NCI-H1436 (cell line): ENCODE results near the gene TCF7L2.

Experiments
- DNase-seq: peaks from one replicate; lab custom pipeline; 2025; lab: John Stamatoyannopoulos, UW

The TCF7L2 gene

DNA sequence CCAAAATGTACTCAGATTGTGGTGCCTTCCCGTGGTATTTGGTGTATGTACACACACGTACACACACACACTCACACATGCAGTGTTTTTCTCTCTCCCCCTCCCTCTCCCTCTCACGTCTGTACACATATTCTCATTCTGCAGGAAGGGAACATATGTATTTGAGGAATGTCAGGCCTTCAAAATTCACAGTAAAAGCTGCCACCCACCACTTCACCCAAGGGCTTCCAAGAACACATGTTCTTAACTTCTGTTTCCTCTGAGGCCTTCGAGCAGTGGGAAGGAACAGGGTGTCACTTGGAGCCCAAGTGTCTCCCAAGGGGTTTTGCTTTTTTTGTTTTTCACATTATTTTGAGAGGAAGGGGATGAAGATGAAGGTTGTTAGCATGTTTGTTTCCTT lies 198.9 kb downstream of the TCF7L2 start:
- DNase-seq, result no peak

DNA sequence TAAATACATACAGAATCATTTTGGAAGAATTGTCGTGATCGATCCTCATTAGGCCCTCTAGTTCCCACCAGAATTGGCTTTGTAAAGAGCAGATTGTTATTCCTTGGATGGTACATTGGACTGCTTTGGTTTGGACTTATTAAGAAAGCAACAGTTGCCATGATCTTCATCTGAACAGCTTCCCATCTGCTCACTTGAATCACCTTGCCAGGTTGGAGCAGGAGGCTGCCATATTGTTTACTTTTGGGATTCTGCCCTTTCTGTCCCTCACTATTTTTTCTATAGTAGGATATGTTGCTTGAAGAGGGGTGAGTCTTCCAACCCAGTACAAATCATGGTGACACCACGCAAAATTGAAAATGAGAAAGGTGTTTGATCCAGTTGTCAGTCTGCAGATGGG lies 199.6 kb downstream of the TCF7L2 start:
- no peak for DNase-seq

GRCh38 chr10:113151190-113151666 lies 201.2 kb downstream of the TCF7L2 start:
- DNase-seq, result no peak

DNA sequence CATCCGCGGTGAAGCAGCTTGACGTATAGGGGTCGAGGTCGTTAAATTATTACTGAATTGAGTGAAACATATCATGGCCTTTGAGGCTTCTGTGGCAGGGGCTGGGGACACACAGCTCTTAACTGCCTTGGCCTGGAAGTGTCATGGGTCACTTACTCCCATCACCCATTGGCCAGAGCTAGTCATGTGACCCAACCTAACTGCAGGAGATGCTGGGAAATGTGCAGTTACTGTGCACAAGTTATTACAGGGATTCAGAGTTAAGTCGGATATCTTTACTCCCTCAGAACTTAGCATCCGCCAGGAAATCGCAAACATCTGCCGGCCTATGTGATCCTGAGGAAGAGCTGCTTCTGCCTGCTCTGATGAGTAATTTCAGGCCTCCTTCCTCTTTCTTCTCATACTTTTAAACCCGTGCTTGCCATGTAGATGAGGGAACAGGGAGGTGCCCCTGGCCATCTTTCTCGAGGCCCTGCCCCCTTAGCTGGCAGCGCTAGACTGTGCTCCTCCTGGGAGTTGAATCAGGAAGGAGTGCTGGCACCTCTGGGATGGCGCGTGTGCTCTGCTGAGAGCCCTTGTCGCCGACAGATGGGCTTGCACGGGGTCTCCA lies 203.6 kb downstream of the TCF7L2 start:
- no peak for DNase-seq

DNA sequence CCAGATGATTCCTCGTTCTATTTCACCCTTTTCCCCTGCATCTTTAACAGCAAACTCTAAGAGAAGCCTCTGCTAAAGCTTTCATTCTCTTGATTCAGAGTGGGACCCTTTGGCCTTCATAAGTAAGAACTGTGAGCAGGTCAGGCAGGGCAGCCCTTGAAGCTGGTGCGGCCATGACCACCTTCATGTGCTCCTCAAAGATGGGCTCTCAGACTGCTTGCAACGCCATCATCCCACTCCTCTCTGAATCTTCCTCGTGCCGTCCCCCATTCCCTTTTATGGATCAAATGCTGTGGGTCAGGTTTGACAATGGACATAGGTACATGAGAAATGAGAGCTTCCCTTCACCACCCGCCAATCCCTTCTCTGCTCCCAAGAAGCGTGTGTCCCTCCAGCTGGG lies 207.4 kb downstream of the TCF7L2 start:
- no peak for DNase-seq

GRCh38 chr10:113158183-113158582 lies 208.1 kb downstream of the TCF7L2 start:
- DNase-seq, result no peak

GRCh38 chr10:113159563-113159962 lies 209.5 kb downstream of the TCF7L2 start:
- no peak for DNase-seq

DNA sequence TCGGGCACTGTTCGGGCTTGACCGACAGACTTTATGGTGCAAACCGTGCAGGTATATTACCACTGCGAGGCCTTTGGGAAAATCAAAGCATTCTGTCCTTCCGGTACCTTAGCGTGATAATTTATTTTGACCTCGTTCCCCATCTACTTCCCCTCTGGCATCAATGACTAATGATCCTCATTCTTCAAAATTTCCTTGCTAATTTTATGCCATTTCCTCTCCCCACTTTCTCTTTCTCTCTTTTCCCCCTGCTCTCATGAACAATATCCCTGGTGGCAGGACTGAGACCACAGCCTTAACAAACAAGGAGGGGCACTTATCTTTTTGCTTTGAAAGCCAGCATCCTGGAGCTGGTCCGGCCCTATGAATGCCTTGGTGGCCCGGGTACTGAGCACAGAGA lies 210.6 kb downstream of the TCF7L2 start:
- DNase-seq, result no peak

DNA sequence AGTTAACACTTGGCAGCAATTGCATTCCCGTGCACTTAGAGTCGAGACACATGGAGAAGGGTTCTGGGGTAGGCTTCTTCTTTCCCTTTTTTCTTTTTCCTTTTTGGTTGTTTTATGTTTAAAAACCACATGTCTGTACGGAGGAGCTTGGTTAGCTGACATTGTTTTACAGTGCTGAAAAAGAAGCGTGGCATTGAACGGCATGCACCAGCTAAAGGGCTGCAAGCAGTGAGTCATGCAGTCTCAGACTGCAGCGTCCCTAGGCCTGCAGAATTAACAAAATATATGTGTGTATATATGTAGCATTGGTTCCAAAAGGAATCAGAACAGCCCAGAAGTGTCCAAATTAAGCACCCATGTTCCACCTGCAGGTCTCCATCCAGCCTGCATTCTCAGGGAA lies 211.0 kb downstream of the TCF7L2 start:
- no peak for DNase-seq

DNA sequence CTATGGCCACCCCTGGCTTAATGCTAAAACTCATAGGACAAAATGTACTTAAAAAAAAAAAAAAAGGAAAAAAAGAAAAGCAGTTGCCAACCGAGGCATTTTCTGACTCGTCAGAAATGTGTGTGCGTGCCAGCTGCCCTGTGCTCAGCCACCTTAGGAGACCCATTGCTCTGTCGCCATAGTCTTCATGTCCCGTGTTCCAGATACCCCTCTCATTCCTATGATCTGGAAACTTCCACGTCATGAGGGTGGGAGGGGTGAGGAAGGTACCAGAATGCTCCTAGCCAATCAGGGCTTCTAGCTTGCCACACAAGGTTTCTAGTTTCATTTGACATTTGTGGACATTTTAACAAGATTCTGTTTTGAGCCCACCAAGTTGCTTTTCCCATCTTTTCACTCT lies 212.9 kb downstream of the TCF7L2 start:
- DNase-seq, result no peak

DNA sequence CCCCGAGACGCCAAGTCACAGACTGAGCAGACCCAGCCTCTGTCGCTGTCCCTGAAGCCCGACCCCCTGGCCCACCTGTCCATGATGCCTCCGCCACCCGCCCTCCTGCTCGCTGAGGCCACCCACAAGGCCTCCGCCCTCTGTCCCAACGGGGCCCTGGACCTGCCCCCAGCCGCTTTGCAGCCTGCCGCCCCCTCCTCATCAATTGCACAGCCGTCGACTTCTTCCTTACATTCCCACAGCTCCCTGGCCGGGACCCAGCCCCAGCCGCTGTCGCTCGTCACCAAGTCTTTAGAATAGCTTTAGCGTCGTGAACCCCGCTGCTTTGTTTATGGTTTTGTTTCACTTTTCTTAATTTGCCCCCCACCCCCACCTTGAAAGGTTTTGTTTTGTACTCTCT lies 215.6 kb downstream of the TCF7L2 start:
- DNase-seq, result no peak

DNA sequence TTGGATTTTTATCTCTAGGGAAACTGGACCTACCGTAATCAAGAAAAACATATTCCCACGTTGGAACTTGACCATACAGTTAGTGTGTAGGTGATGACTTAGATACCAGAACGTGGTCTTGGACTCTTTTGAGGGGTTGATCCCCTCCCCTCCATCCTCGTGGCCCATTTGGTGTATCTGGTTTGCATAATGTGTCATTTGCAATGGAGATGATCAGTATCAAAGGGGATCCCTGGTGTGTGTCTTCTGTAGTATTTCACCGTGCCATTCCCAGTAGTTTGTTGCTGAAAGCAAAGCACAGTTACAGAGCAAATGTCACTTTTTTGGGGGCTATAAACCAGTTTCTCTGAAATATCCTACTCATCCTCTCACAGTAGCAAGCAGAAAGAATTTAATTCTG lies 217.7 kb downstream of the TCF7L2 start:
- no peak for DNase-seq

DNA sequence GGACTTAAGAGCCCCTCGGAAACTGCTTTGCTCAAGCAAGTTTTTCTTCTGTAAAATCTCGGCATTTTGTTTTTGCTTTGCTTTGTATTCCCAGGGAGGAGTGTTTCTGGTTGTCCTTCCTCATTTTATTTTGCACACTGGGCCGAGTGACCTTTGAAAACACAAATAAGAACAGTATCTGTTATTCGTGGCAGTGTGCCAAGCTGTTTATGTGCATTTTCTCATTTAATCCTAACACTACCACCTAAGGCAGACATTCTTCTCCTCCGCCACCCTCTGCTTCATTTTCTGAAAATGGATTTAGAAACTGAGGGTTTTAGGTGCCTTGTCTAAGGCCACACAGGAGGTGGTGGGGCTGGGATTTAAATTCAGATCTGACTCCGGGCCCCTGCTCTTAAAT lies 218.5 kb downstream of the TCF7L2 start:
- DNase-seq, result no peak

DNA sequence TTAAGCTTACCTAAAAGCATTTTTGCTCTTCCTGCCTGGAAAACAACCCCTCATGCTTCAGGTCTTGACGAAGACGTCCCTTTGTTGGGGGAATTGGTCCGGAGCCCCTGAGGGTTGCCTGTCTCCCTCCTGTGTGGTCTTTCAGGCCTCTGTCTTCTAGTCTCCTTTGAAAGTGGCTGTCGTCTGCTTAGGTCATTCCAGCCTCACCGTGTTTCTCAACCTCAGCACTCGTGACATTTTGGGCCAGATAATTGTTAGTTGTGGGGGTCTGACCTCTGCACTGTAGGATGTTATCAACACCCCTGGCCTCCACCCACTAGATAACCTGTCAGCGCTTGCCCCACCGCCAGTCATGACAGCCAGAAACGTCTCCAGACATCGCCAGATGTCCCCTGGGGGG lies 219.1 kb downstream of the TCF7L2 start:
- DNase-seq, result no peak

DNA sequence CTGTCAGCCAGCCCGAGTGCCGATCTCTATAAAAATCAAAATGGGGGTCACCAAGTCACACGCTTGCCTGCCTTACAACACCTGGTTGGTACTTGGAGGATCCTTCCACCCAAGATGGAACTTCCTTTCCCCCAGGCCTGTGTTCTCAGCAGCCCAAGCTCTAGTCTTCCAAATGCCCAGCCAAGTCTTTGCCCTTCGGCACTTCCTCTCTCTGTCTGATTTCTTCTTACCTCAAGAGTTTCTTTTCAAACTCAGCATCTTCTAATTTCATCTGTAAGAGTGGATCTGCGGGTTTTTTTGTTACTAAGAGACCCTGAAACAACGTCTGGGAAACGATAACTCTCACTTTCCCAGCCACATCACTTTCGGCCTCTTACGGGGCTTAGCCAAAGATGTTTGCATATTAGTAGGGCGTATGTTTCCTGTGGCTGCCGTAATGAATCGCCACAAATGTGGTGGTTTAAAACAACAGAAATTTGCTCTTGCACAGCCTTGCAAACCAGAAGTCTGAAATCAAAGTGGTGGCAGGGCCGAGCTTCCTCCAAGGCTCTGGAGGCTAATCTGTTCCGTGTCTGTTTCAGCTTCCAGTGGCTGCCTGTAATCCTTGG lies 219.9 kb downstream of the TCF7L2 start:
- DNase-seq, result no peak

DNA sequence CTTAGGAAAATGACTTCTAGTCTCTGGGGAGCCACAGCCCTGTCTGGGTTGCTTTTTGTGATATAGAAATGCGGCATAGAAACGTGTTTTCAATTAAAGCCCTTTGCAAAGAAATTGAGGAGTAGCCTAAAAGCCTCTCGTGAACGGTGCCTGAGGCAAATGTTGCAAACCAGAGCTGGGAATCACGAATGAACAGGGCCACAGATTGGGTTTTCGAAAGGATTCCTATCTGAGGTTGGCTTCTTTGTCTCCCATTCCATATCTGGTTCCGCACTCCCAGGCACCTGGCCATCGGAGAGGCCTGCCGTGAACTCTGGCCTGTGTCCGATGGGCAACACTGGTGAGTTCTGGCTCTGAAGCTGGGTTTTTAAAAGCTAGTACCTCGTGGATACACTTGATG lies 221.6 kb downstream of the TCF7L2 start:
- no peak for DNase-seq

DNA sequence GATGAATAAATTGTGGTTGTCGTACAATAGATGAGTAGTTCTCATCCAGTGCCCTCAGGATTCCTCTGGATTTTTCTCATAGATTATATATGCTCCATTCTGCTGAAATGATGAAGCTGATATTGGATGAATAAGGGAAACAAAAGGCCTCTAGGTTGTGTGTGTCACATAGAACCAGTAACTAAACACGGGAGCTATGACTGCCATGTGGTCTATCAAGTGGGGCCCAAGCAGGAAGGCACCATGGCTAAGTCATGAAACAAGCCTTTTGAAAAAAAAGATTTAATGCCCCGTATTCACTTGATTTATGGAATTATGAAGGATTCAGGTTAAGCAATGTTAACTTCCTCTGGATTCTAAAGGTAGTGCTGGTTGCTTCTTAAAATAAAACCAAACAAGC lies 225.1 kb downstream of the TCF7L2 start:
- DNase-seq, result no peak

DNA sequence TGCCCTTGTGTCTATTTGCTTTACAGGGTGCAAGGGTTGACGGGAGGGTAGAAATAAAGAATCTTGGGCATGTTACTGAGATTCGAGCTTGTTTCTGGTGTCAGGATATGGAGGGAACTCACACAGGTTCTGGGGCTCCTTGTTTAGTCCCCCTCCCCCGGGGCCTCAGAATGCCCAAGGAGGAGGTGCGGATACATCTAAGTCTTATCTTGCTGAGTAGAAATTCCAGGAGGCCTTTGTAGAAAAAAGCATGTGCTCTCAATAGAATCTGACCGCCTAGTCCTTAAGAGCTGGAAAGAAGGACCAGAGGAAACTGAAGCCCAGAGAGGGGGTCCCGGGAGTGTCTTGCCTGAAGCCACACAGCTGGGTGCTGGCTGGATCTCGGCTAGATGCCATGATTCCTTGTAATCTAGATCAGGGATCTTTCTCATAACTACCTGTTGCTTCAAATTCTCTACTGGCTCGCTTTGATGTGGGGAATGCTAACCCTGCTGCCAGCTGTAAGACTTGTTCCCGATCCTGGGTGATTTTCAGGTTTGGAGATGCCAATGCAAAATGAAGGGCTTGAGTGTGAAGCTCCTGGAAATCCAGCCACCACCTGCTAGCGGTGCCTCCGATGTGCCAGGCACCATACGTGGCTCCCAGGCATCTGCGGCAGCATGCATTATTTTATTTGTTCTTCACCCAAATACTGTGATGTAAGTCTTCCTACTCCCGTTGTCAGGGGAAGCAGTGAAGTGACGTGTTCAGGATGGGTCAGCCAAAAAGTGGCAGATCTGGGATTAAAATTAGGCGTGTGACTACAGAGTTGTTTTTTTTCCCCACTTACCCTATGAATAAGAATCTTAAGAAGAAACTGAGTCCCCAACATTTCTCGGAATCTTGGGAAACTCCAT lies 226.0 kb downstream of the TCF7L2 start:
- DNase-seq, result no peak

DNA sequence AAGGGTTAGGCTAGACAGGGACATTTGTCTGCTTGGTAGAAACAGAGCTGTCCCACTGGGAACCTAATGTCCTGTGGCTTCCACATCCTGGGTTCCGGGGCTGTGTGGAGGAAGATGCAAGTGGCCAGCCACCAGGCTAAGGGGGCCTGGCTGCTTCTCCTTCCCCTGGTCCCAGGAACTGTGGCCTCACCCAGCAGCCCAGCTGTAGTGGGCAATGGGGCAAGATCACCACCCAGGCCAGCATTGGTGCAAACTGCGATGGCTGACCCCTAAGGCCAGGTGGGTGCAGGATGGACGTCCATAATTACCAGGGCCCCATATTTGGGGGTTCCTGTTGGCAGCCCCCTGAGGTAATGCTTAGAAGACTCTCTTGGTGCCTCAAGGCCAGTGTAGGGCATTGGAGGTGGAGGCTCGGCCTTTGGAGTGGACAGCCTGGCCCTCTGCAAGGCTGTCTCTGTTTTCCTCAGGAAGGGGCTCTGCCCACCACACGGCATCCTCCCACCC lies 226.7 kb downstream of the TCF7L2 start:
- no peak for DNase-seq

GRCh38 chr10:113177156-113177935 lies 227.3 kb downstream of the TCF7L2 start:
- DNase-seq, result no peak

DNA sequence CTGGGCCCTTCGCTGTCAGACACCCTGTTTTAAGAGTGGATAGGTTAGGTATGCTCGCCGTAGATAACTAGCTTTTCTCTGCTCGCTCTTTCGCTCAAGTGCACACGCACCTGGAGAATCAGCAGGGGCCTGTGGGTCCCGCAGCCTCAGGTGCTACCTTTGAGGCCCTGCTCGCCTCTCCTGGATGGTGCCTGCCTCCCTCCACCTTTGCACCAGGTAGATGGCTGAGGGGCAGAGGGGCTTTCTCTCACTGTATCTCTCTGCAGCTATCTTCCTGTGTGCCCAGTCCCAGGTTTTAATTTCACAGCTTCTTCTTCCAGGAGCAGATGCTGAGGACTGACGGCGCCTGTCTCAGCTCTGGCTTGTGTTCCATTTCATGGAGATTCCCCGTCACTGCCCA lies 227.9 kb downstream of the TCF7L2 start:
- no peak for DNase-seq

- DNase-seq, result no peak
These were observed 228.7 kb downstream of the TCF7L2 start for GRCh38 chr10:113178771-113179170.
